ENCODE results near the gene TIGIT. TPM values are rescaled to one million over a fixed set of nuclear protein-coding genes. Genes with fewer than 3 reads are reported as not detected.

The TIGIT gene
- total and polyA plus RNA-seq, 9 donors: 0.07 to 1.00 (median 0.28) TPM; not detected in 4

DNA sequence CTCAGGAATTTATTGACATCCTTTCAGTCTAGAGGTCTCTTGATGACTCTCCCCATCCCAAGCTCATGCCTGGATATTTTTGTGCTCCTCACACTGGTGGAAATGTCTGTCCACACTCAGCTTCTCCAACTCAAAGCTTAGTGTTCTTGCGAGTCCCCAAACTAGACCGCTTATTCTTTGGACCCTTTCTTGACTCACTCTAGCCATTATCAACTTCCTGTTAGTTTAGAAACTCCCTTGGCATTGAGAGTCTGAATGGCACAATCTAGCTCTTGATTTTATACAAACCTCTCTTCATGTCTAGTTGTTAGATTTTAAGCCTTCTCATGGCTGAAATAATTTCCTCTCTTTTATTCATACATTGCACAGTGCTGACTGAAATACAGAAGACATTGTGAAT, 19.6 kb downstream of the TIGIT start:
- TF ChIP-seq POLR2A (IDR thresholded peaks at IDR 0.05): no peak
- no peak for TF ChIP-seq EP300 (IDR thresholded peaks at IDR 0.05)
- TF ChIP-seq CTCF (IDR thresholded peaks at IDR 0.05): no peak
- WGBS, 3 donors: 89 to 100% (median 98%) methylated on average over 2 of the region's 2 CpGs
- intact Hi-C loops (cut with DNase I): no loop called here

DNA sequence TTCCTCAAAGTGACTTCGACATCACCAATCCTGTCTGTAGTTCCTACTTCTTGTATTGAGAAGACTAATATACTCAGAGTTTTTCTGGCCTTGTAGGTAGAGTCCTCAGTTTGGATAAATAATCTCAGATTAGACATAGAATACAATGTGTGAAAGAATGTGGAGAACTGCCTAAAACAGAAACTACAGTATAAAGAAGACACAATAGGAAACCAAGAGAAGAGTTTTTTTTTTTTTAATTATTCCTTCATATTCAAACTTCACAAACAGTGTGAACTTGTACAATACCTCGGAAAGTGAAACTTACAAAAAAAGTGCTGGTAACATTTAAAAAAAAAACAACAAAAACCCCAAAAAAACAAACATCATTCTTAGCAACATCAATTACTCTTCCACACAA, 20.5 kb downstream of the TIGIT start:
- 89 to 97% (median 93%) methylated on average over 2 of the region's 2 CpGs for WGBS, 3 donors
- TF ChIP-seq CTCF (IDR thresholded peaks at IDR 0.05) (no peak), EP300 (IDR thresholded peaks at IDR 0.05) (no peak), POLR2A (IDR thresholded peaks at IDR 0.05) (no peak)

More for the DNA sequence above, 19.6 kb downstream of the TIGIT start:
- Histone ChIP-seq H3K9me3 (no peaks in the 10 kb centered on the region), H3K27ac (no peak overlapping the region), H3K4me1 (ENCODE audit: insufficient read depth) (no peaks in the 10 kb centered on the region), H3K27me3 (no peaks in the 10 kb centered on the region), H3K4me3 (no peak overlapping the region), H3K36me3 (no peaks in the 10 kb centered on the region)
- no peak for DNase-seq

DNA sequence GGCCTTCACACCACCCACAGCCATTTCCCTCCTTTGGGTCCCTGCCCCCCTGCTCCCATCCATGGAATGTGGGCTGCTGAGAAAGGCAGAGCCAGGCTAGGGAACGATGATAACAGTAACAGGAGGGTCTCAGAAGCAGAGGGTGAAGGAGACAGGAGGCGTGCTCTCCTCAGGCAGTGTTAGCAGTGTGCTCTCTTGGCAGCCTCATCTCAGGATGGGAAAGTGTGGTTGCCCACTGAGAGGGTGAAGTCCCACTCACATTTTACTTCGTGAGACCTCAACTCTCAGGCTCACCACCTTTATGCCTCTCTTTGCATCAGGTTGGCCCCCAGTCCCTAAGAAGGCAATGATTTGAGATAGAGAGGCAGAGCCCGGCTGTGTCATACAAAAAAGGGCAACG, 24.5 kb downstream of the TIGIT start:
- H3K4me1 ChIP-seq (ENCODE audit: insufficient read depth): peaks cover 3% of the 10 kb centered on the region
- no peak for DNase-seq
- 55 to 74% (median 56%) methylated on average over 5 of the region's 5 CpGs for WGBS, 3 donors
- no peaks in the 10 kb centered on the region for H3K9me3 ChIP-seq
- H3K4me3 ChIP-seq: no peak overlapping the region
- no peaks in the 10 kb centered on the region for H3K36me3 ChIP-seq
- no peaks in the 10 kb centered on the region for H3K27me3 ChIP-seq
- H3K27ac ChIP-seq: no peak overlapping the region
- TF ChIP-seq POLR2A (IDR thresholded peaks at IDR 0.05) (no peak), EP300 (IDR thresholded peaks at IDR 0.05) (no peak), CTCF (IDR thresholded peaks at IDR 0.05) (no peak)
- intact Hi-C loops (cut with DNase I): no loop called here

More for the DNA sequence above, 20.5 kb downstream of the TIGIT start:
- no peaks in the 10 kb centered on the region for H3K27me3 ChIP-seq
- intact Hi-C loops (cut with DNase I): no loop called here
- no peaks in the 10 kb centered on the region for H3K36me3 ChIP-seq
- no peaks in the 10 kb centered on the region for H3K9me3 ChIP-seq
- no peak overlapping the region for H3K27ac ChIP-seq
- H3K4me1 ChIP-seq (ENCODE audit: insufficient read depth): no peaks in the 10 kb centered on the region
- DNase-seq: no peak
- H3K4me3 ChIP-seq: no peak overlapping the region

GRCh38 chr3:114319453-114319852, 25.6 kb downstream of the TIGIT start:
- TF ChIP-seq CTCF (IDR thresholded peaks at IDR 0.05) (no peak), POLR2A (IDR thresholded peaks at IDR 0.05) (no peak), EP300 (IDR thresholded peaks at IDR 0.05) (no peak)
- peaks cover 3% of the 10 kb centered on the region for H3K4me1 ChIP-seq (ENCODE audit: insufficient read depth)
- no peaks in the 10 kb centered on the region for H3K27me3 ChIP-seq
- DNase-seq: no peak
- no peak overlapping the region for H3K27ac ChIP-seq
- no peaks in the 10 kb centered on the region for H3K9me3 ChIP-seq
- H3K4me3 ChIP-seq: no peak overlapping the region
- intact Hi-C loops (cut with DNase I): no loop called here
- WGBS, 3 donors: 32 to 47% (median 37%) methylated on average over 4 of the region's 4 CpGs
- H3K36me3 ChIP-seq: no peaks in the 10 kb centered on the region

All from ovary (tissue), 9 donors.